WTC11 (cell line): Measurements from ENCODE around the gene HECTD4. TPM values are rescaled to one million over a fixed set of nuclear protein-coding genes. Genes with fewer than 3 reads are reported as not detected.
"Not testable (repeated sequence)": the region's sequence is repeated elsewhere in the genome, so short reads cannot be mapped to it uniquely, and the experiment has no call there.

ENCODE experiments used
- ATAC-seq: fragments of 200-7000 bp; cut with Tn5 transposase; 2 replicates; pipeline ENCODE4 v1.10.0; 2021; ENCODE audit warnings: mild to moderate bottlenecking, moderate library complexity
- CTCF ChIA-PET: fragments of 300-600 bp; sonication (Branson Sonifier 250); formaldehyde crosslinking; loops from one replicate; lab custom pipeline; 2021; ENCODE audit warnings: antibody characterized with exemption; lab: Charles Lee
- POLR2A ChIA-PET: fragments of 350-600 bp; sonication (Branson Sonifier 250); formaldehyde crosslinking; loops from one replicate; lab custom pipeline; 2021; ENCODE audit warnings: antibody characterized with exemption; lab: Charles Lee
- DNase-seq: peaks from one replicate; pipeline ENCODE4 v3.0.0; 2021; ENCODE audit warnings: low spot score
- H3K27ac Mint-ChIP-seq: 2 replicates; pipeline ENCODE4 v1.8.0; 2021; ENCODE audit warnings: mixed read lengths
- H3K27me3 Mint-ChIP-seq: 2 replicates; pipeline ENCODE4 v1.8.0; 2021; ENCODE audit warnings: low read depth, mild to moderate bottlenecking, moderate library complexity, mixed read lengths
- H3K36me3 Mint-ChIP-seq: 2 replicates; pipeline ENCODE4 v1.8.0; 2021; ENCODE audit warnings: mixed read lengths
- H3K4me1 Mint-ChIP-seq: 2 replicates; pipeline ENCODE4 v1.8.0; 2022; ENCODE audit warnings: mixed read lengths
- H3K4me3 Mint-ChIP-seq: 2 replicates; pipeline ENCODE4 v1.8.0; 2021; ENCODE audit warnings: mild to moderate bottlenecking, moderate library complexity, mixed read lengths
- H3K9me3 Mint-ChIP-seq: 2 replicates; pipeline ENCODE4 v1.8.0; 2021; ENCODE audit warnings: mixed read lengths
- ATF2 ChIP-seq: sonication (generic); formaldehyde crosslinking; IDR thresholded peaks from 2 replicates; pipeline ENCODE4 v1.8.1; 2022; ENCODE audit warnings: low read depth, missing genetic modification reagents, borderline replicate concordance
- ELF4 ChIP-seq: sonication (generic); formaldehyde crosslinking; IDR thresholded peaks from 2 replicates; pipeline ENCODE4 v1.8.1; 2022; ENCODE audit warnings: low read depth, mild to moderate bottlenecking, moderate library complexity, missing genetic modification reagents
- FOXK1 ChIP-seq: sonication (generic); formaldehyde crosslinking; IDR thresholded peaks from 2 replicates; pipeline ENCODE4 v1.8.0; 2022; ENCODE audit warnings: mild to moderate bottlenecking, moderate library complexity, missing genetic modification reagents
- GRHL2 ChIP-seq: fragments of 250-450 bp; sonication (Bioruptor Pico); IDR thresholded peaks from 2 replicates; pipeline ENCODE4 v1.8.0; 2022; ENCODE audit warnings: mild to moderate bottlenecking, moderate library complexity; ENCODE audit not compliant: insufficient replicate concordance, severe bottlenecking
- MLX ChIP-seq: sonication (generic); formaldehyde crosslinking; IDR thresholded peaks from 2 replicates; pipeline ENCODE4 v1.8.1; 2023; ENCODE audit warnings: mild to moderate bottlenecking, missing genetic modification reagents, moderate library complexity
- NFATC4 ChIP-seq: fragments of 250-450 bp; sonication (Bioruptor Pico); IDR thresholded peaks from 2 replicates; pipeline ENCODE4 v1.9.0; 2021; ENCODE audit warnings: mild to moderate bottlenecking
- NR2C2 ChIP-seq: sonication (generic); formaldehyde crosslinking; IDR thresholded peaks from 2 replicates; pipeline ENCODE4 v1.8.0; 2022; ENCODE audit warnings: mild to moderate bottlenecking, missing genetic modification reagents
- OVOL2 ChIP-seq: fragments of 250-450 bp; sonication (Bioruptor Pico); IDR thresholded peaks from 2 replicates; pipeline ENCODE4 v1.9.0; 2021; ENCODE audit warnings: mild to moderate bottlenecking, borderline replicate concordance
- SMAD3 ChIP-seq: sonication (generic); formaldehyde crosslinking; IDR thresholded peaks from 2 replicates; pipeline ENCODE4 v1.8.0; 2022; ENCODE audit warnings: missing genetic modification reagents, mild to moderate bottlenecking, borderline replicate concordance
- ZBTB43 ChIP-seq: sonication (generic); formaldehyde crosslinking; IDR thresholded peaks from 2 replicates; pipeline ENCODE4 v1.8.1; 2023; ENCODE audit warnings: mild to moderate bottlenecking, missing genetic modification reagents
- ZNF219 ChIP-seq: sonication (generic); formaldehyde crosslinking; IDR thresholded peaks from 2 replicates; pipeline ENCODE4 v1.8.0; 2023; ENCODE audit warnings: missing genetic modification reagents, mild to moderate bottlenecking, borderline replicate concordance
- ZNF423 ChIP-seq: fragments of 250-450 bp; sonication (Bioruptor Pico); IDR thresholded peaks from 2 replicates; pipeline ENCODE4 v2.1.2; 2022; ENCODE audit warnings: mild to moderate bottlenecking, moderate library complexity
- total RNA-seq: library from RNA; stranded (reverse); gene quantifications from 3 replicates; pipeline ENCODE4 v1.2.3, GENCODE V29; 2021
- TF ChIP-seq, protein P1 (sequence below): sonication (generic); formaldehyde crosslinking; IDR thresholded peaks from 2 replicates; pipeline ENCODE4 v1.8.0; 2023; ENCODE audit warnings: missing genetic modification reagents, mild to moderate bottlenecking, borderline replicate concordance
- TF ChIP-seq, protein P2 (sequence below): sonication (generic); formaldehyde crosslinking; IDR thresholded peaks from 2 replicates; pipeline ENCODE4 v1.8.0; 2022; ENCODE audit warnings: mild to moderate bottlenecking, missing genetic modification reagents
- TF ChIP-seq, protein P3 (sequence below): sonication (generic); formaldehyde crosslinking; IDR thresholded peaks from 2 replicates; pipeline ENCODE4 v1.8.1; 2022; ENCODE audit warnings: low read depth, mild to moderate bottlenecking, moderate library complexity, missing genetic modification reagents, borderline replicate concordance
- TF ChIP-seq, protein P4 (sequence below): fragments of 250-450 bp; sonication (Bioruptor Pico); IDR thresholded peaks from 2 replicates; pipeline ENCODE4 v1.9.0; 2021; ENCODE audit warnings: mild to moderate bottlenecking
- TF ChIP-seq, protein P5 (sequence below): sonication (generic); formaldehyde crosslinking; IDR thresholded peaks from 2 replicates; pipeline ENCODE4 v1.8.0; 2023; ENCODE audit warnings: mild to moderate bottlenecking, missing genetic modification reagents

The HECTD4 gene
- total RNA-seq, 1 experiment from 2014 or later = 31.7 TPM

- ATAC-seq, DNase-seq, H3K36me3 Mint-ChIP-seq, H3K27ac Mint-ChIP-seq, POLR2A ChIA-PET, H3K27me3 Mint-ChIP-seq, H3K4me3 Mint-ChIP-seq, H3K9me3 Mint-ChIP-seq, CTCF ChIA-PET: not testable (repeated sequence)
- H3K4me1 Mint-ChIP-seq = peaks cover 36% of the 10 kb centered on the region
Measured at GRCh38 chr12:112348926-112349325, 33.3 kb downstream of the HECTD4 start.

GRCh38 chr12:112347581-112347982 lies 34.6 kb downstream of the HECTD4 start:
- peaks cover 36% of the 10 kb centered on the region for H3K4me1 Mint-ChIP-seq
- ChIA-PET CTCF (no interaction called here), POLR2A (no interaction called here)
- TF ChIP-seq, protein P1, sequence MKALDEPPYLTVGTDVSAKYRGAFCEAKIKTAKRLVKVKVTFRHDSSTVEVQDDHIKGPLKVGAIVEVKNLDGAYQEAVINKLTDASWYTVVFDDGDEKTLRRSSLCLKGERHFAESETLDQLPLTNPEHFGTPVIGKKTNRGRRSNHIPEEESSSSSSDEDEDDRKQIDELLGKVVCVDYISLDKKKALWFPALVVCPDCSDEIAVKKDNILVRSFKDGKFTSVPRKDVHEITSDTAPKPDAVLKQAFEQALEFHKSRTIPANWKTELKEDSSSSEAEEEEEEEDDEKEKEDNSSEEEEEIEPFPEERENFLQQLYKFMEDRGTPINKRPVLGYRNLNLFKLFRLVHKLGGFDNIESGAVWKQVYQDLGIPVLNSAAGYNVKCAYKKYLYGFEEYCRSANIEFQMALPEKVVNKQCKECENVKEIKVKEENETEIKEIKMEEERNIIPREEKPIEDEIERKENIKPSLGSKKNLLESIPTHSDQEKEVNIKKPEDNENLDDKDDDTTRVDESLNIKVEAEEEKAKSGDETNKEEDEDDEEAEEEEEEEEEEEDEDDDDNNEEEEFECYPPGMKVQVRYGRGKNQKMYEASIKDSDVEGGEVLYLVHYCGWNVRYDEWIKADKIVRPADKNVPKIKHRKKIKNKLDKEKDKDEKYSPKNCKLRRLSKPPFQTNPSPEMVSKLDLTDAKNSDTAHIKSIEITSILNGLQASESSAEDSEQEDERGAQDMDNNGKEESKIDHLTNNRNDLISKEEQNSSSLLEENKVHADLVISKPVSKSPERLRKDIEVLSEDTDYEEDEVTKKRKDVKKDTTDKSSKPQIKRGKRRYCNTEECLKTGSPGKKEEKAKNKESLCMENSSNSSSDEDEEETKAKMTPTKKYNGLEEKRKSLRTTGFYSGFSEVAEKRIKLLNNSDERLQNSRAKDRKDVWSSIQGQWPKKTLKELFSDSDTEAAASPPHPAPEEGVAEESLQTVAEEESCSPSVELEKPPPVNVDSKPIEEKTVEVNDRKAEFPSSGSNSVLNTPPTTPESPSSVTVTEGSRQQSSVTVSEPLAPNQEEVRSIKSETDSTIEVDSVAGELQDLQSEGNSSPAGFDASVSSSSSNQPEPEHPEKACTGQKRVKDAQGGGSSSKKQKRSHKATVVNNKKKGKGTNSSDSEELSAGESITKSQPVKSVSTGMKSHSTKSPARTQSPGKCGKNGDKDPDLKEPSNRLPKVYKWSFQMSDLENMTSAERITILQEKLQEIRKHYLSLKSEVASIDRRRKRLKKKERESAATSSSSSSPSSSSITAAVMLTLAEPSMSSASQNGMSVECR (CRISPR knock-in tag) = no peak
- TF ChIP-seq NR2C2 (no peak), SMAD3 (CRISPR knock-in tag) (no peak), ZNF219 (CRISPR knock-in tag) (no peak), ELF4 (CRISPR knock-in tag) (no peak), MLX (CRISPR knock-in tag) (no peak), OVOL2 (CRISPR knock-in tag) (no peak), GRHL2 (CRISPR knock-in tag) (no peak), ZBTB43 (no peak), NFATC4 (CRISPR knock-in tag) (no peak), ZNF423 (CRISPR knock-in tag) (no peak), FOXK1 (CRISPR knock-in tag) (no peak), ATF2 (CRISPR knock-in tag) (no peak)
- TF ChIP-seq, protein P2, sequence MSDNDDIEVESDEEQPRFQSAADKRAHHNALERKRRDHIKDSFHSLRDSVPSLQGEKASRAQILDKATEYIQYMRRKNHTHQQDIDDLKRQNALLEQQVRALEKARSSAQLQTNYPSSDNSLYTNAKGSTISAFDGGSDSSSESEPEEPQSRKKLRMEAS (CRISPR knock-in tag) = no peak
- TF ChIP-seq, protein P3, sequence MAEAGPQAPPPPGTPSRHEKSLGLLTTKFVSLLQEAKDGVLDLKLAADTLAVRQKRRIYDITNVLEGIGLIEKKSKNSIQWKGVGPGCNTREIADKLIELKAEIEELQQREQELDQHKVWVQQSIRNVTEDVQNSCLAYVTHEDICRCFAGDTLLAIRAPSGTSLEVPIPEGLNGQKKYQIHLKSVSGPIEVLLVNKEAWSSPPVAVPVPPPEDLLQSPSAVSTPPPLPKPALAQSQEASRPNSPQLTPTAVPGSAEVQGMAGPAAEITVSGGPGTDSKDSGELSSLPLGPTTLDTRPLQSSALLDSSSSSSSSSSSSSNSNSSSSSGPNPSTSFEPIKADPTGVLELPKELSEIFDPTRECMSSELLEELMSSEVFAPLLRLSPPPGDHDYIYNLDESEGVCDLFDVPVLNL = no peak
- TF ChIP-seq, protein P4, sequence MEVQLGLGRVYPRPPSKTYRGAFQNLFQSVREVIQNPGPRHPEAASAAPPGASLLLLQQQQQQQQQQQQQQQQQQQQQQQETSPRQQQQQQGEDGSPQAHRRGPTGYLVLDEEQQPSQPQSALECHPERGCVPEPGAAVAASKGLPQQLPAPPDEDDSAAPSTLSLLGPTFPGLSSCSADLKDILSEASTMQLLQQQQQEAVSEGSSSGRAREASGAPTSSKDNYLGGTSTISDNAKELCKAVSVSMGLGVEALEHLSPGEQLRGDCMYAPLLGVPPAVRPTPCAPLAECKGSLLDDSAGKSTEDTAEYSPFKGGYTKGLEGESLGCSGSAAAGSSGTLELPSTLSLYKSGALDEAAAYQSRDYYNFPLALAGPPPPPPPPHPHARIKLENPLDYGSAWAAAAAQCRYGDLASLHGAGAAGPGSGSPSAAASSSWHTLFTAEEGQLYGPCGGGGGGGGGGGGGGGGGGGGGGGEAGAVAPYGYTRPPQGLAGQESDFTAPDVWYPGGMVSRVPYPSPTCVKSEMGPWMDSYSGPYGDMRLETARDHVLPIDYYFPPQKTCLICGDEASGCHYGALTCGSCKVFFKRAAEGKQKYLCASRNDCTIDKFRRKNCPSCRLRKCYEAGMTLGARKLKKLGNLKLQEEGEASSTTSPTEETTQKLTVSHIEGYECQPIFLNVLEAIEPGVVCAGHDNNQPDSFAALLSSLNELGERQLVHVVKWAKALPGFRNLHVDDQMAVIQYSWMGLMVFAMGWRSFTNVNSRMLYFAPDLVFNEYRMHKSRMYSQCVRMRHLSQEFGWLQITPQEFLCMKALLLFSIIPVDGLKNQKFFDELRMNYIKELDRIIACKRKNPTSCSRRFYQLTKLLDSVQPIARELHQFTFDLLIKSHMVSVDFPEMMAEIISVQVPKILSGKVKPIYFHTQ (CRISPR knock-in tag) = no peak
- TF ChIP-seq, protein P5, sequence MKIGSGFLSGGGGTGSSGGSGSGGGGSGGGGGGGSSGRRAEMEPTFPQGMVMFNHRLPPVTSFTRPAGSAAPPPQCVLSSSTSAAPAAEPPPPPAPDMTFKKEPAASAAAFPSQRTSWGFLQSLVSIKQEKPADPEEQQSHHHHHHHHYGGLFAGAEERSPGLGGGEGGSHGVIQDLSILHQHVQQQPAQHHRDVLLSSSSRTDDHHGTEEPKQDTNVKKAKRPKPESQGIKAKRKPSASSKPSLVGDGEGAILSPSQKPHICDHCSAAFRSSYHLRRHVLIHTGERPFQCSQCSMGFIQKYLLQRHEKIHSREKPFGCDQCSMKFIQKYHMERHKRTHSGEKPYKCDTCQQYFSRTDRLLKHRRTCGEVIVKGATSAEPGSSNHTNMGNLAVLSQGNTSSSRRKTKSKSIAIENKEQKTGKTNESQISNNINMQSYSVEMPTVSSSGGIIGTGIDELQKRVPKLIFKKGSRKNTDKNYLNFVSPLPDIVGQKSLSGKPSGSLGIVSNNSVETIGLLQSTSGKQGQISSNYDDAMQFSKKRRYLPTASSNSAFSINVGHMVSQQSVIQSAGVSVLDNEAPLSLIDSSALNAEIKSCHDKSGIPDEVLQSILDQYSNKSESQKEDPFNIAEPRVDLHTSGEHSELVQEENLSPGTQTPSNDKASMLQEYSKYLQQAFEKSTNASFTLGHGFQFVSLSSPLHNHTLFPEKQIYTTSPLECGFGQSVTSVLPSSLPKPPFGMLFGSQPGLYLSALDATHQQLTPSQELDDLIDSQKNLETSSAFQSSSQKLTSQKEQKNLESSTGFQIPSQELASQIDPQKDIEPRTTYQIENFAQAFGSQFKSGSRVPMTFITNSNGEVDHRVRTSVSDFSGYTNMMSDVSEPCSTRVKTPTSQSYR (CRISPR knock-in tag) = no peak
- no peaks in the 10 kb centered on the region; the same call in 1 of the 2 replicates for H3K27me3 Mint-ChIP-seq
- no peak overlapping the region; the same call in 1 of the 2 replicates for H3K27ac Mint-ChIP-seq
- DNase-seq (no peak), ATAC-seq (no peak)
- H3K4me3 Mint-ChIP-seq = no peak overlapping the region
- H3K36me3 Mint-ChIP-seq = no peaks in the 10 kb centered on the region
- H3K9me3 Mint-ChIP-seq = no peaks in the 10 kb centered on the region
